ENCODE data around the gene POLD2.
"Not testable (repeated sequence)": the region's sequence is repeated elsewhere in the genome, so short reads cannot be mapped to it uniquely, and the experiment has no call there.

The POLD2 gene

DNA sequence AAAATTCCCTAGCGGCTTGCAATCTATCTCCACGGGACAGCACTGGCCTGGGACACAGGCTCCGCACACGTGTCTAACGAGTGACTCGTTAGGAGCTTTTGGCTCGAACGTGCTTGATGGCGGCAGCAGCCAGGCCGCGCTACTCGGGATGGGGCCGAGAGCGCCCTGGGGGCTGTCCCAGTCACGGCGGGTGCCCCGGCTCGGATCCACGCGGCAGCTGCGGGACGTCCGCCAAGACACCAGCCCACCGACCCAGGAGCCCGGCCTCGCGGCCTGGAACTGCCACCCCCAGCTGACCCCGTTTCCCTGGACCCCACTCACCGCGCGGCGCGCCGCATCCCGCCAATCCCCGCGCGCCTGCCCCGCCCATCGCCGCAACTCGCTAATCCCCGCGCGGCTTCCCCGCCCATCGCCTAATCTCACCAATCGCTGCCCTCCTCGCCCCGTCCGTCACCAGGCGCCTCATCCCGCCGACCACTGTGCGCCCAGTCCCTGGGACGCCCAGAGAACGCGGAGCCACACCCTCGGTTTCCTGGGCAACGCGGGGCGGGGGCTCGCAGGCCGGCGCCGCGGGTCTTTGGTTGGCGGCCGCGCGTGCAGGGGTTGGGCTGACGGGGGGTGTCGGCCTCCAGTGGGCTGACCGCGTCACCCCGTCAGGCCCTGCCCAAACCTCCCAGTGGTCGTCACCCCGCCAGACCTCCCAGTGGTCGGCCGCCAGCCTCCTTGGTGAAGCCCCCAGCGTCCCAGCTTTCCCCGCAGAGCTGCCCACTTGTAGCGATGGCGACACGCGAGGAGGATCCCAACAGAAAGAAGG lies at the start of gene POLD2:
Gene POLD2, minus strand, starts transcription at position 359 of the 814 bp plus-strand sequence. CDS start 1,495 bp downstream, outside the sequence.
- DNase-seq: peak; percentile 61

DNA sequence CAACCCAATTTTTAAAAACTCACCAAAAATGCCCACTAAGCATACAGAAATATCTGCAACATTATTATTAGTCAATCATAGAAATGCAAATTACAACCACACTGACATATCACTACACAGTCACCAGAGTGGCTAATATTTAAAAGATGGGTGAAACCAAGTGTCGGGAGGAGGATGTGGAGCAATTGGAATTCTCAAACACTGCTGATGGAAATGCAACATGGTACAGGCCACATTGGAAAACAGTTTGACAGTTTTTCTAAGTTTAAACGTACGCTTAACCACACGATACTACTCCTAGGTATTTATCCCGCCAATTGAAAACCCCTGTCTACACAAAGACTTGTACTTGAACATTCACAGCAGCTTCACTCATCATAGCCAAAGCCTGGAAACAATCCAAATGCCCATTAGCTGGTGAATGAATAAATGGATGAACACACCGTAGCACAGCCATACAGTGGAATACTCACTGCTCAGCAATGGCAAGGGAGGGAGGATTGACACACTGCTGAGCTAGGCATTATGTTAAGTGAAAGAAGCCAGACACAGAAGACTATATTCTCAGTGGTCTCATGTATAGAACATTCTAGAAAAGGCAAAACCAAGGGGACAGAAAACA lies 49.6 kb upstream of the POLD2 start:
- DNase-seq: no peak

- DNase-seq: no peak
Observed at GRCh38 chr7:44172352-44172751, 49.0 kb upstream of the POLD2 start.

GRCh38 chr7:44171901-44172300 lies 48.6 kb upstream of the POLD2 start:
- DNase-seq: not testable (repeated sequence)

DNA sequence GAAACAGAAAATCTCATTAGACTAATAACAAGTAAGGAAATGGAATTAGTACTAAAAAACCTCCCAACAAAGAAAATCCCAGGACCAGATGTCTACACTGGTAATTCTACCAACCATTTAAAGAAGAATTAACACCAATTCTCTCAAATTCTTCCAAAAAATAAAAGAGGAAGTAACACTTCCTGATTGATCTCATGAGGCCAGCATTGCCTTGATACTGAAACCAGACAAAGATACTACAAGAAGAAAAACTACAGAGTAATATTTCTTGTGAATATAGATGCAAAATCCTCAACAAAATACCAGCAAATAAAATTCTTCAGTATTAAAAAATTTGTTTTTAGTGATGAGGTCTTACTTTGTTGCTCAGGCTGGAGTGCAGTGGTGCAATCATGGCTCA lies 44.6 kb upstream of the POLD2 start:
- no peak for DNase-seq

- DNase-seq: no peak
Observed at GRCh38 chr7:44163591-44163990, 40.2 kb upstream of the POLD2 start.

GRCh38 chr7:44162785-44163395 lies 39.5 kb upstream of the POLD2 start:
- DNase-seq: no peak

- no peak for DNase-seq
Observed at GRCh38 chr7:44162179-44162578, 38.8 kb upstream of the POLD2 start.

DNA sequence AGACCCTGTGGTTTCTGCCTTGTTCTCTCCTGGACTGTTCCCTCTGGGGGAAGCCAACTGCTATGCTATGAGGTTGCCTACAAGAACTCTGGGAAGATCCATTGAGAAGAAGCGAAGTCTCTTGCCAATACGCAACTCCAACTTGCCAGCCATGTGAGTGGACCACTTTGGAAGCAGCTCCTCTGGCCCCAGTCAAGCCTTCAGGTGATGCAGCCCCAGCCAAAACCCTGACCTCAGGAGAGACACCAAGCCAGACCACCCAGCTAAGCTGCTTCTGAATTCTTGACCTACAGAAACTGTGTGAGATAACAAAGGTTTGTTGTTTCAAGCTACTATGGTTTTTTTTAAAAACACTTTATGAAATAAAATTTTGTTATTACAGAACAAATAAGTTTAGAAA lies 38.0 kb upstream of the POLD2 start:
- no peak for DNase-seq

- DNase-seq: no peak
Observed at GRCh38 chr7:44159824-44160630, 36.7 kb upstream of the POLD2 start.

- DNase-seq: no peak
Observed at GRCh38 chr7:44158873-44159631, 35.7 kb upstream of the POLD2 start.

GRCh38 chr7:44158096-44158872 lies 34.9 kb upstream of the POLD2 start:
- DNase-seq: no peak

GRCh38 chr7:44157116-44158080 lies 34.0 kb upstream of the POLD2 start:
- no peak for DNase-seq

DNA sequence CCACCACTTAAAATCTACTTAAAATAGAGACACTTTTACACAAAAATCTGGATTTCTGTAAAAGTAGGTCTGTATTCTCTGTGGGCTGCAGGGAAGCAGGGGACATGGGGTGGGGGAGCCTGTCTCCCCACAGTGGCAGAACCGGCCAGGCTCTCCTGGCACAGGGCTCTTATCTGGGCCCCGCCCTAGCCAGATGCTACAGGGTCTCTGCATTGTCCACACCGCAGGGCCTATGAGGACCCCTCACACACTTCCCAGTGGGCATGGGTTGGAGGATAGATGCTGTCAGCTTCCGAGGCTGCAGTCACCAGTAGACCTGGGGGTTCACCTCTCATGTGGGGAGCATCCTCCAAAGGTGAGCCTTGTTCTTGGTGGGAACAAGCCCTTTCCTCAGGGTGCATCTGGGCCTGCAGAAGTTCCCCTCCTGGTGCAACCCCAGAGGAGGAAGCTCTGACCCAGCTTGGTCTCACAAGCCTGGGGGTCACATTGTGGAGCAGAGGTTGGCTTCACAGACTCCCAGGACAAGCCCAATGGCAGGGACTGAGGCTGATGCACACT lies 33.2 kb upstream of the POLD2 start:
- no peak for DNase-seq

DNA sequence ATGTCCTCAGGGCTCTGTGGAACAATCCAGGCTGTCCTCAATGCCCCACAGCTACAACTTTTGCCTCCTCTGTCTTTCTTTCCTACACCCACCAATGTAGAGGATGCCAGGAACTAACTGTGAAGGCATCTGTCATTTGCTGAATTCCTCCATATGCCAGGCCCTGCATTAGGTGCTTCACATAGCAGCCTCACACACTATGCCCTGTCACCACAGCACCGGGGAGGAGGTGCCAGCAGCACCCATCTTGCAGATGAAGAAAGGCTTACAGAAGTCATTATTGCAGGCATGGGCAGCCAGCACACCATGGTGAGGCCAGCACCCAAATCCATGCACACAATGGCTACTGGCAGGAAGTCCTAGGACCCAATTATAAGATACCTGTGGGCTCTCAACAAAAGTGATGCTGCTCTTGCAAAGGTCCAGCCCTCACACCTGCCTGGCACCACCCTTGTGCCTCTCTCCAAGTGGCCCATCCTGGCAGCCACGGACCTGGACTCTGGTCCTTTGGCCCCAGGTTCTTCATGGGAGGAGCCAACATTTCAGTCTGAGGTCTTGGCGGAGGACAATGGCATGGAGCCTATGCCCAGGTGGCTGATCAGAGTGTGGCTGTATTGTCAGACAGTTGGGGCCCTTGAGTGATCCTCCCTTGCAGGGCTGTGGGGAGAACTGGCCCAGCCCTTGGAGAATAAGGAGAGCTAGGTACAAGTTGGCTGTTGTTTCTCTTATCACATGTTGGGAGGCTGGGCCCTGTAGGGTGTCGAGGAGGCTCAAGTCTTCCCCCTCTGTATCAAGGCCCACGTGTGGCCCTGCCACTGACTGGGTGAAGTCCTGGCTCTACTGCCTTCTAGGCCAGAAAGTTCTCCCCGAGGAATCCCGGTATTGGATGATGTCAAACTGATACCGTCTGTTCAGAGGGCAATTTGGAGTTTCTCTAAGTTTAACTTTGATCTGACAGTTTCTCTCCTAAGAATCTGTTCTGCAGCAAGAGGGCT lies 32.1 kb upstream of the POLD2 start:
- no peak for DNase-seq

DNA sequence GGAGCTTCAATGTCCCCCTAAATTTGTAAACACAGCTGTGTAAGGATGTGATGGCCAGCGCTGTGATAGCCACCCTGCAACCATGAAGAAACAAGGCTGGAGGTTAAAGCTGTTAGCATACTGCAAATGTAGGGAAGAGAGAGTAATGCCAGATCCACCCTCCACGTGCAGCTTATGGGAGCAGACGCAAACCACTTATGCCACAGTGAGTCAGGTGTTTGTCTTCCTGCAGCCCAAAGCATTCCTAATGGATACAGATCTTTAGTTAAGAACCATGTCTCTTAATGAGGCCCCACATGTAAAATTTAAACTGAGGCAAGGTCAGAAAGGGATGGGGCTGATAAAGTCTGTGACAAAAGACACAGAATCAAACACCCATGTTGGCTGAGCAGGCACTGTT lies 31.4 kb upstream of the POLD2 start:
- DNase-seq: no peak

GRCh38 chr7:44153948-44154335 lies 30.6 kb upstream of the POLD2 start:
- no peak for DNase-seq
